SW 1271 (cell line): ENCODE measurements around the gene ELN.

Source experiments
- DNase-seq, 2 experiments: peaks; one replicate each; lab custom pipeline; 2025; lab: John Stamatoyannopoulos, UW

ELN gene

GRCh38 chr7:74025146-74025545 is 2.8 kb upstream of the ELN start:
- no peak for DNase-seq

- no peak for DNase-seq
Measured at GRCh38 chr7:74025730-74026129, 2.2 kb upstream of the ELN start.

GRCh38 chr7:74026406-74026902 is 1.5 kb upstream of the ELN start:
- DNase-seq = no peak

GRCh38 chr7:74026903-74027682 is 880 bp upstream of the ELN start:
- DNase-seq = peak in 1 of 2 experiments; percentile 32

- no peak for DNase-seq
Measured at GRCh38 chr7:74028321-74028838, 407 bp downstream of the ELN start.

- no peak for DNase-seq
Measured at GRCh38 chr7:74029089-74029785, 1.3 kb downstream of the ELN start.

GRCh38 chr7:74029991-74030415 is 2.0 kb downstream of the ELN start:
- no peak for DNase-seq

- DNase-seq = no peak
Measured at GRCh38 chr7:74030861-74031260, 2.9 kb downstream of the ELN start.

- DNase-seq = no peak
Measured at GRCh38 chr7:74031403-74032190, 3.6 kb downstream of the ELN start.

- DNase-seq = no peak
Measured at GRCh38 chr7:74032191-74032490, 4.2 kb downstream of the ELN start.

- DNase-seq = no peak
Measured at GRCh38 chr7:74032624-74033371, 4.8 kb downstream of the ELN start.

GRCh38 chr7:74033372-74034311 is 5.7 kb downstream of the ELN start:
- DNase-seq = no peak

GRCh38 chr7:74037609-74038008 is 9.6 kb downstream of the ELN start:
- no peak for DNase-seq

- no peak for DNase-seq
Measured at GRCh38 chr7:74038194-74038961, 10.4 kb downstream of the ELN start.

GRCh38 chr7:74039337-74039736 is 11.4 kb downstream of the ELN start:
- no peak for DNase-seq

GRCh38 chr7:74040101-74040790 is 12.3 kb downstream of the ELN start:
- no peak for DNase-seq

- DNase-seq = no peak
Measured at GRCh38 chr7:74040791-74041520, 13.0 kb downstream of the ELN start.

GRCh38 chr7:74042746-74043522 is 15.0 kb downstream of the ELN start:
- DNase-seq = no peak
